GM12875 (cell line): ENCODE results near the gene SYNDIG1.

Source experiments
- H3K4me3 ChIP-seq: one replicate; pipeline ENCODE4 v1.5.1; 2011; ENCODE audit warnings: low read depth, low read length, control low read depth
- TF ChIP-seq, protein P1 (sequence below): IDR thresholded peaks from 2 replicates; pipeline ENCODE4 v1.5.1; 2011; ENCODE audit warnings: low read depth, mild to moderate bottlenecking, control low read depth, inconsistent platforms, low read length, moderate library complexity, borderline replicate concordance; ENCODE audit not compliant: insufficient read depth

Gene SYNDIG1

DNA sequence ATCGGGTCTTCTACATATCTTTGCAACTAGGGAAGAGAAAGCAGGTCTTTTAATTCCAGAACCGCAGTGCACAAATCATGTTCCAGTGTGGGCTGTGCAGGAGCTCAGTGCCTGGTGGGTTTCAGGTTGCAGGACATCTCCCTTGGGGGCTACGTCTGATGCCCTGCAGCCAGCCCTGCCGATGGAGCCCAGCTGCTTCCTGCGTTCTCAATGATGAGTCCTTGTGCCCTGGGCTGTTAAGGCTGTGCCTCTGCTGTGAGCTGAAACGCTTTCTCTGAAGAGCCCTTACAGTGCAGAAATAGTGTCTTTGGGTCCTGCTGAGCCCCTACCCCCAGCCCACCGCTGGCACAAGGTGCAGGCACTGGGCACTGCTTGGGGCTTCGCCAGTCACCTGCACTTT, 192.9 kb downstream of the SYNDIG1 start:
- TF ChIP-seq, protein P1, sequence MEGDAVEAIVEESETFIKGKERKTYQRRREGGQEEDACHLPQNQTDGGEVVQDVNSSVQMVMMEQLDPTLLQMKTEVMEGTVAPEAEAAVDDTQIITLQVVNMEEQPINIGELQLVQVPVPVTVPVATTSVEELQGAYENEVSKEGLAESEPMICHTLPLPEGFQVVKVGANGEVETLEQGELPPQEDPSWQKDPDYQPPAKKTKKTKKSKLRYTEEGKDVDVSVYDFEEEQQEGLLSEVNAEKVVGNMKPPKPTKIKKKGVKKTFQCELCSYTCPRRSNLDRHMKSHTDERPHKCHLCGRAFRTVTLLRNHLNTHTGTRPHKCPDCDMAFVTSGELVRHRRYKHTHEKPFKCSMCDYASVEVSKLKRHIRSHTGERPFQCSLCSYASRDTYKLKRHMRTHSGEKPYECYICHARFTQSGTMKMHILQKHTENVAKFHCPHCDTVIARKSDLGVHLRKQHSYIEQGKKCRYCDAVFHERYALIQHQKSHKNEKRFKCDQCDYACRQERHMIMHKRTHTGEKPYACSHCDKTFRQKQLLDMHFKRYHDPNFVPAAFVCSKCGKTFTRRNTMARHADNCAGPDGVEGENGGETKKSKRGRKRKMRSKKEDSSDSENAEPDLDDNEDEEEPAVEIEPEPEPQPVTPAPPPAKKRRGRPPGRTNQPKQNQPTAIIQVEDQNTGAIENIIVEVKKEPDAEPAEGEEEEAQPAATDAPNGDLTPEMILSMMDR, result no peak

DNA sequence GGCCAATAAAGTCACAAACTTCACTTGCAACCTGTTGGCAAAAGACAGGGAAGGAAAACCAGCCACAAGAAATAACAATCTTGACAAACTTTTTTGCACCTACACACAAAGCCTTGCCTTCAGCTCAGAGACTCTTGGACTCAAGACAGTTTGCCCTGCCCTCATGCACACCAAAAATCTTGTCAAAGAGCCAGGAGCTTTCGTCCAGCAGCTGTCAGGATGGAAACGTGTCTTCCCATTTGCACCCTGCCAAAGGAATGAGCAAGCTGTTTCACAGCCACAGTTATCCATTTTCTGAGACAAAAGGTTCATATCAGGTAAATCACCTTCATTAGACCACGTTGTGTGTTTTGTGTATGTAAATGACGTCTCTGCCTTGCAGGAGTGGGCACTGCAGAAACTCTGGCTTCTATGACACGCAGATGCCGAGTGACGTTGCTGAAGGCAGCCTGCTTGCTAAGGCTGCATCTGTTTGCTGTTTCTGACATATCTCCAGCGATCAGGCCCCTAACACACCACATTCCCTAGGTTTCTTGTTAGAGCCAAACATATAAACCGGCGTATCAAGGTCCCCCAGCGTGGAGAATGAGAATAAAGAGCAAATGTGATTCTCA, 193.4 kb downstream of the SYNDIG1 start:
- no peak overlapping the region for H3K4me3 ChIP-seq
- TF ChIP-seq, protein P1, result no peak

More for the DNA sequence above, 192.9 kb downstream of the SYNDIG1 start:
- no peak overlapping the region for H3K4me3 ChIP-seq

DNA sequence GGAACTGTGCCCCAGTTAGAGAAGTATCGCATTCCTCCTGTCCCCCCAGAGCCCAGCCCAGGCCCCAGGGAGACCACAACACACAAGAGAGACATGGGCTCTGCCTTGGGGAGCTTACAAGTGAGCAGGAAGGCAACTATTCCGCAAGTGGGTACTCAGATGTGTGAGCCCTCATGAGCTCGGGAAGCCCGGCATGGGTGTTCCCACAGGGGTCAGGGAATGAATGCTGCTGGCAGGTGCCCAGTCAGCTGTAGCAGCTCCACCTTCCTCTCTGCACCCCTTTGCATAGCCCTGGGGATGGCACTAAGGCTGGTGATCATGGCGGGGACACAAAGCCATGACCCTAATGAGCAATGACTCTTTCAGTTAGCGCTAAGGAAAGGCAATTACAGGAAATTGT, 194.1 kb downstream of the SYNDIG1 start:
- no peak overlapping the region for H3K4me3 ChIP-seq
- TF ChIP-seq, protein P1, result no peak

DNA sequence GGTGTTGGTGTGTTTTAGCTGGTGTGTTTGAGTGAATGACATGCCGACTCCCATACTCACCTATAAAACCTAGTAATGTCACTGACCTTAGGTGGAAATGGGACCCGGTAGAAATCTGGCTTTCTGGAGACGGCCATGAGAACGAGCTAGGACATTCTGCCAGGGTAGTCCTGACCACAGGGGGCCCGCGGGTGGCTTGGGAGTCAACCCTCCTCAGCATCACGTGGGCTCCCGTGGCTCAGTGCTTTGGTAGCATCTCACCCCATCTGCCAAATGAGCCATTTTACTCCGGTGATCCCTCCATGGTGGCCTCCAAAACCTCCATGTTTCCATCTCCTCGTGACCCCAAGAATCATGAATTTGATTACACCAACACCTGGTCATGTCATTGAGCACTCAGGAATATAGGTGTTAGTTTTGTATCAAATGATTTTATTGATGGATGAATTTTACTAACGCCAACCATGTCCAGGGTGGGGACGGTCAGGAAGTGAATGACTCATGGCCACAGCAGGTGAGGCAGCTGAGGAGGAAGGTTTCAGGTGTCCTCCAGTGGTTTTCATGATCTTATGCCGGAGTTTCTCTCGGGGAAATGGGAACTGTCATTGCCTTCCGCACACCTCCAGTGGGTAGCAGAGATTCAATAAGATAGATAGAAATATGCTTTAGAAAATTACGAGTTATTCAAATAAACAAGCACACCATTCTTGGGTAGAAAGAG, 195.0 kb downstream of the SYNDIG1 start:
- TF ChIP-seq, protein P1, result no peak
- H3K4me3 ChIP-seq, result no peak overlapping the region

DNA sequence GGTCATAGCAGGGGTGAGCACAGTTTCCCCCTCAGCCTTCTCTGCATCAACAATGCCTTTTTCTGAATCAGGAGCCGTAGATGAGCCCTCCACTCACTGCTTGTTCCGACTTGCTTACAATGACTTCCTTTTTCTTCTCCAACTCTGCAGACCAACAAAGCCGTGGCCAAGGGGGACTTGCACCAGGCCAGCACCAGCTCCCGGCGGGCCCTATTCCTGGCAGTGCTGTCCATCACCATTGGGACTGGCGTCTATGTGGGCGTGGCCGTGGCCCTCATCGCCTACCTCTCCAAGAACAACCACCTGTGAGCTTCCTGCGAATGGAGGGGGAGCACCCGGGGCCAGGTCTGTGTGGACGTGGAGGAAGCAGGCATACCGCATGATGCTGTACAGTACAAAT, 195.8 kb downstream of the SYNDIG1 start:
- TF ChIP-seq, protein P1, result no peak
- no peak overlapping the region for H3K4me3 ChIP-seq

DNA sequence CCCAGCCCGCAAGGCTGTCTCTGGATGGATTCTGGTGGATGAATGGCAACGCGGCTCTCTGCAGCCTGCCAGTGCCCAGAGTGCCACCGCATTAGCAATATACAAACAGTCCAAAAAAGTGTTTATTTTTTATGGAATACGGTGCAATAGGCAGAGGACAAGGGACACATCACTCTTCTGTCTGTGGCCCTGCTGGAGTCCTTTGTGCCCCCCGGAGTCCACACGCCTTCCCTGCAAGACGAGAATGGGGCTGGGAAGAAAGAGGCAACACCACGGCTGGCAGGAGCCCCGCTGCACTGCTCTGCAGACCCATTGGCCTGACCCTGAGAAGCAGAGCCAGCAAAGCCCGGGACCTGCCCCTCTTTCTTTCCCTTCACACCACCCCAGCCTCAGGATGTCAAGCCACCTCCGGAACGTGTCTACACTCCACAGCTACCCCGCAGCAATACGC, 196.3 kb downstream of the SYNDIG1 start:
- TF ChIP-seq, protein P1, result no peak
- no peak overlapping the region for H3K4me3 ChIP-seq
